ENCODE results near the gene CHRNA4. TPM values are rescaled to one million over a fixed set of nuclear protein-coding genes. Genes with fewer than 3 reads are reported as not detected.

The CHRNA4 gene
- total RNA-seq, 2 donors from 2014 or later: not detected

- no peak for DNase-seq (ENCODE audit: low spot score)
These were observed 38.6 kb upstream of the CHRNA4 start for GRCh38 chr20:63399596-63400375.

GRCh38 chr20:63398744-63399514 is 37.8 kb upstream of the CHRNA4 start:
- DNase-seq (ENCODE audit: low spot score): no peak
- intact Hi-C loops (cut with DNase I): loop anchor here in 1 of 2 donors (5.0 kb wide), 1 partner anchor 628 kb away; no protein-coding TSS in a partner anchor

More at GRCh38 chr20:63399596-63400375, 38.6 kb upstream of the CHRNA4 start:
- intact Hi-C loops (cut with DNase I): loop anchor here in 1 of 2 donors (5.0 kb wide), 1 partner anchor 628 kb away; no protein-coding TSS in a partner anchor

DNA sequence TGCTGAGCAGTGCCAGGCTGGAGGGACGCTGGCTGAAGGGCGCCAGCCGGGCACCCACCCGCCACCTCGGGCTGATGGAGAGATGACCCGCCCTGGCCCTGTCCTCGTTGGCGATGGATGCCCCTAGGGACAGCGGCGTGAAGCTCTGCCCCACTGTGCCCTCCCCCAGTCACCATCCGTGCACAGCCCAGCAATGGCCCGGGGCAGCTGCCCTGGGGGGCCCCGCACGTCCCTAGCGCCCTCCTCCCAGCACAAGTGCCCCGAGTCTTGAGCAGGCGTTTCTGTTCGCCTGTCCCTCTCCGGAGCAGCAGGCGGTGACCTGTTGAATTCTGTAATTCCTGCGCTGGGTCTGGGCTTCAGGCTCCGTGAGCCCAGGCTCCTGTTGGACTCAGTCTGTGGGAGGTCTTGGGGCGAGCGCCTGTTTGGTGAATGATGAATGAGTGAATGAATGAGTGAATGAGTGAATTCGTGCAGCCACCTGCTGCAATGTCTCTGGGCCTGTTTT is 36.8 kb upstream of the CHRNA4 start:
- no peak for DNase-seq (ENCODE audit: low spot score)
- intact Hi-C loops (cut with DNase I): loop anchor here in 1 of 2 donors (5.0 kb wide), 1 partner anchor 629 kb away; no protein-coding TSS in a partner anchor

- no peak for DNase-seq (ENCODE audit: low spot score)
- intact Hi-C loops (cut with DNase I): loop anchor here in 1 of 2 donors (5.0 kb wide), 1 partner anchor 630 kb away; no protein-coding TSS in a partner anchor
These were observed 36.1 kb upstream of the CHRNA4 start for GRCh38 chr20:63397155-63397843.

DNA sequence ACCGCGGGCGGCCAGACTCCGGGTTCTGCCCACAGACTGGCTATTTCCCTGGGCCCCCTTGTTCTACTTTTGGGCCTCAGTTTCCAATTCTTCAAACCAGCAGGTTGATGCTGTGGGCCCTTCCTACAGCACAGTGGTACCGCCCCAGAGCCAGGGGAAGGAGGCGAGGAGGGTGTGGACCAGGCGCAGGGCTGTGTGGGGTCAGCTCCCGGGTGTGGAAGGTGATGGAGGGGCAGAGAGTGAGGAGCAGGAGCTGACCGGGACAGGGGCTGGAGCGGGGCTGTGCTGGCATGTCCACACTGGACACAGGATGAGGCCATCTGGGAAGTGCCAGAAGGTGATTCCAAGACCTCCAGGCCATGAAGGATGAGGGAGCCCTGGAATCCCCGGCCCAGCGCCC is 35.2 kb upstream of the CHRNA4 start:
- intact Hi-C loops (cut with DNase I): loop anchor here in 1 of 2 donors (5.0 kb wide), 1 partner anchor 631 kb away; no protein-coding TSS in a partner anchor
- no peak for DNase-seq (ENCODE audit: low spot score)

- DNase-seq (ENCODE audit: low spot score): no peak
- intact Hi-C loops (cut with DNase I): loop anchor here in 1 of 2 donors (5.0 kb wide), 1 partner anchor 632 kb away; no protein-coding TSS in a partner anchor
These were observed 34.6 kb upstream of the CHRNA4 start for GRCh38 chr20:63395723-63396122.

- intact Hi-C loops (cut with DNase I): loop anchor here in 1 of 2 donors (5.0 kb wide), 1 partner anchor 632 kb away; no protein-coding TSS in a partner anchor
- no peak for DNase-seq (ENCODE audit: low spot score)
These were observed 33.8 kb upstream of the CHRNA4 start for GRCh38 chr20:63394920-63395455.

DNA sequence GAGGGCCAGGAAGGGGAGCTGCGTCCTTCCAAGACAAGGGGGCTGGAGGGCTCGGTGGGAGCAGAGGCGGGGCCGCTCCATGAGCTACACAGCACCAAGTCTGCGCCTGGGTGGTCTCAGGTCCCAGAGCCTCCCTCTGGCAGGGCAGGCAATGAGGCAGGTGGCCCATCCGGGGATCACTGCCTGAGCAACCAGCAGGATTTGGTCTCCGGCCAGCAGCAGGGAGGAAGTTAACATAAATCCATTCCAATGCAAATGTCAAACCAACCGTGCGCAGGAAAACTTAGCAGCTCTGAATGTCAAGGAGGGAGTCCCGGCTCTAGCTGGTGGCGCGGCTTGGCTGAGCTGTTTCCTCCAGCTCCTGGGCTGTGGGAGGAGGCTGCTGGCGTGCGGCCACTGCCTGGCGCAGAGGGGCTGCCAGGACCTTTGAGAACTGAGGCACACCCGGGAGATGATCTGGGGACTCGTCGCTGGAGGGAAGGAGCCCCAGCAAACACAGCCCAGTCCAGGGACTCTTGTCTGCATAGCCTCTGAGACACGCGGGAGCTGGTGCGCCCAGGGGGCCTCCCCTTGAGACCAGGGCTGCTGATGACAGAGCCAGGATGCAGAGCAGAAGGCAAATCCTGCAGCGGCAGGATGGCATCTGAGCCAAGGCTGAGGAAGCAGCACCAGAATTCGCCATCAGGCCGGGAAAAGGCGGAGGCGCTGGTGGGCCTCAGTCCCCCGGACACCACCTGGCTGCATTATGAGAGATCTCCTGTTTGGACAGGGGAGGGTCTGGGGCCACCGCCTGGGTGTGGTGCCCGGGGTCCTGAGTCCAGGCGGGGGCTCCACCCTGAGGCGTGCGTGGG is 33.1 kb upstream of the CHRNA4 start:
- intact Hi-C loops (cut with DNase I): no loop called here
- no peak for DNase-seq (ENCODE audit: low spot score)

GRCh38 chr20:63393566-63393965 is 32.4 kb upstream of the CHRNA4 start:
- intact Hi-C loops (cut with DNase I): no loop called here
- DNase-seq (ENCODE audit: low spot score): no peak

DNA sequence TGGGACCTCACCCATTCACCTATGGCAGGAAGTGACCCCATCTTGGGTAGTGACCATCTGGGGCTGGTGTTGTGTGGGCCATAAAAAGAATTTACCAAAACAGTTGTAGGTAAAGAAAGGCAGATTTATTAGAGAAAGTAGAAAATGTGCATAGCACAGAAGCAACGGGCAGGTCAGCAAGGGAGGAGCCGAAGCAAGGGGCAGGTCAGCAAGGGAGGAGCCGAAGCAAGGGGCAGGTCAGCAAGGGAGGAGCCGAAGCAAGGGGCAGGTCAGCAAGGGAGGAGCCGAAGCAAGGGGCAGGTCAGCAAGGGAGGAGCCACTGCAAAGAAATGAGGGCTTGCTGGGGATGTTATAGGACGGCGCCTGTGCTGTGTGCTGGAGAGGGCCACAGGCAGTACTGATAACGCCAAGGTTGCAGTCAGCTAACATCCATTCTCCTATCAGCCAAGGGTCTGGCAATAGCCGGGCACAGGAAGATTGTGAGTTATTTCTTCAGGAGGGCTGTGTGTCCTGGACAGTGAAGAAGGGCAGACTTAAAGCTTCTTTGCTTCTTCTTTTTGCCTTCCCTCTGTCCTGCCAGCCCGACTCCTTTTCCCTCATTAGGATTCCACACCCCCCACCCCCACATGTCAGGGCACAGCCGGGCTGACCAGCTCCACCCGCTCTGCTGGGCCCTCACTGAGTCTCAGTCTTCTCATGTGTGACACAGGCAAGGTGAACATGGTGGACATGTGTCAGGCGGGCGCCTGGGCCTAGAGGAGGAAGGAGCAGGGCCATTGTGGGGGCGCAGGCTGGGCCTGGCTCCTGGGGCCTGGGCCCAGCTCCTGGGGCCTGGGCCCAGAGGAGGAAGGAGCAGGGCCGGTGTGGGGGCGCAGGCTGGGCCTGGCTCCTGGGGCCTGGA is 31.6 kb upstream of the CHRNA4 start:
- no peak for DNase-seq (ENCODE audit: low spot score)
- intact Hi-C loops (cut with DNase I): no loop called here

- intact Hi-C loops (cut with DNase I): no loop called here
- no peak for DNase-seq (ENCODE audit: low spot score)
These were observed 26.8 kb upstream of the CHRNA4 start for GRCh38 chr20:63387917-63388316.

GRCh38 chr20:63387393-63387792 is 26.2 kb upstream of the CHRNA4 start:
- intact Hi-C loops (cut with DNase I): no loop called here
- no peak for DNase-seq (ENCODE audit: low spot score)

- intact Hi-C loops (cut with DNase I): no loop called here
- DNase-seq (ENCODE audit: low spot score): no peak
These were observed 25.3 kb upstream of the CHRNA4 start for GRCh38 chr20:63386491-63386890.

DNA sequence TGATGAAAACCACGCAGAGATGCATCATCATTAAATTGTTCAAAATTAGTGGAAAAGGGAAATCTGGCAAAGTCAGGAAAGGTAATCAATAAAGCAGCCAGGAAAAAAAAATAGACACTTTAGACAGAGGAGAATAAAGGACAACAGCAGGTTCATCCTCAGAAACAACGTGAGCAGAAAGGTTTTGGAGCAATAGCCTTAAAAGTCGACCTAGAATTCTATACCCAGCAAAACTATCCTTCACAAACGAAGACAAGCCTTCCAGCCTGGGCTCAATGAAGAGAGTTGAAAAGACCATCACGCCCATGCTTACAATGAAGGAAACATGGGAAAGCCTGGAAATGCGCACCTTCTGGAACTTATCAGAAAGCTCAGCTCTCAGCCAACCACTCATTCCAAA is 24.7 kb upstream of the CHRNA4 start:
- DNase-seq (ENCODE audit: low spot score): no peak
- intact Hi-C loops (cut with DNase I): no loop called here

- intact Hi-C loops (cut with DNase I): loop anchor here in 1 of 2 donors (5.0 kb wide), 1 partner anchor 77 kb away; no protein-coding TSS in a partner anchor
- DNase-seq (ENCODE audit: low spot score): no peak
These were observed 23.2 kb upstream of the CHRNA4 start for GRCh38 chr20:63384336-63384735.

GRCh38 chr20:63383556-63383955 is 22.4 kb upstream of the CHRNA4 start:
- DNase-seq (ENCODE audit: low spot score): no peak
- intact Hi-C loops (cut with DNase I): loop anchor here in 1 of 2 donors (5.0 kb wide), 1 partner anchor 76 kb away; no protein-coding TSS in a partner anchor
